GM12872 (cell line): Measurements from ENCODE around the gene BTNL8.

Source experiments
- CTCF ChIP-seq: IDR thresholded peaks from 3 replicates; pipeline ENCODE4 v1.5.1; 2011; ENCODE audit warnings: low read depth, mild to moderate bottlenecking, low read length, moderate library complexity; ENCODE audit not compliant: insufficient read depth

The BTNL8 gene

GRCh38 chr5:180915924-180916323 lies 17.0 kb downstream of the BTNL8 start:
- TF ChIP-seq CTCF, result no peak

GRCh38 chr5:180918380-180918779 lies 19.4 kb downstream of the BTNL8 start:
- no peak for TF ChIP-seq CTCF

GRCh38 chr5:180920710-180921109 lies 21.8 kb downstream of the BTNL8 start:
- TF ChIP-seq CTCF, result no peak

- no peak for TF ChIP-seq CTCF
These were observed 24.0 kb downstream of the BTNL8 start for GRCh38 chr5:180922932-180923331.

GRCh38 chr5:180932660-180933059 lies 33.7 kb downstream of the BTNL8 start:
- TF ChIP-seq CTCF, result no peak

GRCh38 chr5:180935203-180935602 lies 36.2 kb downstream of the BTNL8 start:
- no peak for TF ChIP-seq CTCF

- TF ChIP-seq CTCF, result no peak
These were observed 39.3 kb downstream of the BTNL8 start for GRCh38 chr5:180938294-180938693.
